T-helper 1 cell treated with Interleukin-12 subunit alpha and Interleukin-12 subunit beta and Interleukin-4 antibody, amounts not matched to agents 30 ng/mL and 1 ng/mL, for 36 hours (primary cell): ENCODE results near the gene SEC14L1. TPM values are rescaled to one million over a fixed set of nuclear protein-coding genes. Genes with fewer than 3 reads are reported as not detected.

Source experiments
- intact Hi-C: fragments of 100-400 bp; cut with micrococcal nuclease; formaldehyde crosslinking; loops from one replicate; pipeline ENCODE4 v1.15.1; 2024
- total RNA-seq: library from RNA; stranded (reverse); gene quantifications from 2 replicates; pipeline ENCODE4 v1.2.3, GENCODE V29; 2022

The SEC14L1 gene
- total RNA-seq, 1 donor from 2014 or later = 98.0 TPM

DNA sequence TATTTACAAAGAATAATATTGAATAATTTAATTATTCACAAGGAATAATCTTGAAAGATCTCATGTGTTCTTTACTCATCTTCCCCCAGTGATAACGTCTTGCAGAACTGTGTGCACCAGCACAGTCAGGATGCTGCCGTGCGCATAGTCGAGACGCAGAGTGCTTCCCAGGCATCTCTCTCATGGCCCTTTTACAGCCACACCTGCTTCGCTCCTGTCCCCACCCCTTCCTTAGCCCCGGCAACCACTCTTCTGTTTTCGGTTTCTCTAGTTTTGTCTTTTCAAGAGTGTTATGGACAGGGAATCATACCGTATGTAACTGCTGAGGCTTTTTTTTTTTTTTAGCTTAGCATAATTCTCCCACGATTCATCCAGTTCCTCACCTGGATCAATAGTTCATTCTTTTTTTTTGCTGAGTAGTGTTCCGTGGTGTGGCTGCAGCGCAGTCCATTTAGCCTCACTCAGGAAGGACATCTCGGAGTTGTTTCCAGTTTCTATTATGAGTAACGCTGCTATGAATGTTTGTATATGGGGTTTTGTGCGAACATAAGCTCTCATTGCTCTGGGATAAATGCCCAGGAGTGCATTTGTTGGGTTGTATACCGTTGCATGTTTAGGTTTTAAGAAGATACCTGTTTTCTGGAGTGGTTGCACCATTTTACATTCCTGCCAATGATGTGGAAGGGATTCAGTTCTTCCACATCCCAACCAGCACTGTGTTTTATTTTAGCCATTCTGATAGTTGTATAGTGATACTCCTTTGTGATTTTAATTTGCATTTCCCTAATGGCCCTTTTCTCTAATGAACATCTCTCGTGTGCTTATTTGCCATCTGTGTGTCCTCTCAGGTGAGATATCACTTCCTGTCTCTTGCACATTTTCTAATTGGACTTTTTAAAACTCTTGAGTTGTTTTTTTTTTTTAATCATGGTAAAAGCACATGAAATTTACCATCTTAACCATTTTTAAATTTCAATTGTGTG, 47.6 kb downstream of the SEC14L1 start:
- intact Hi-C loops = loop anchor here (1.0 to 5.0 kb wide), 3 partner anchors 48 to 100 kb away; partner anchors contain the start of gene SEC14L1

DNA sequence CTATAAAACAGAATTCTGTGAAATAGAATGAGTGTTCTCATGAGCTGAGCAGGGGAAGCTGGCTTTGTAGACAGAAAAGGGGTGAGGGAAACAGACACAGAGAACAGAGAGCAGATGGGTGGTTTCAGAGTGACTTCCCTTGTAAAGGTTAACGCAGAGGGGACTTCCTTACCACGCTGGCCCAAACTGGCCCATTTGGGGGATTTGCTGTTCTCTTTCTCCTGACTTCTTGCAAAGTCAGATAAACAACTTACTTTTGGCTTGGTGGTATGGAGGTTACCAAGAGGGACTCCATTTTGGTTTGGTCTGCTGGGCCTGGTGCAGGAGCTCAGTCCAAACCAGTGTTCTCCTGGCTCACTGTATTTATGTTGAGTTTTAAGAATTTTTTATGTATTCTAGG, 48.4 kb downstream of the SEC14L1 start:
- intact Hi-C loops = loop anchor here (1.0 to 5.0 kb wide), 3 partner anchors 48 to 100 kb away; partner anchors contain the start of gene SEC14L1

DNA sequence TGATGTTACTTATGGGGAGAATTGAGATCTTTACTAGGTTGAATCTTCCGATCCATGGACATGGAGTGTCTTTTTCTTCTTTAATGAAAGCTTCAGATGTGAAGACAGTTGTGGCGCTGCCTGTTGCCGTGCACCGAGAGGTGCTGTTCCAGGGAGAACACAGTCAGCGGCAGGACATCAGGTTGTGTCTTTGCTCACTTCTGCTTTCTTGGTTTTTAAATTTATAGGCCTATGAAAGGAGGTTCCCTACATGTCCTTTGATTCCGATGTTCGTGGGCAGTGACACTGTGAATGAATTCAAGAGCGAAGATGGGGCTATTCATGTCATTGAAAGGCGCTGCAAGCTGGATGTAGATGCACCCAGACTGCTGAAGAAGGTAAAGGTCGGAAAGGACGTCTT, 49.8 kb downstream of the SEC14L1 start:
- intact Hi-C loops = no loop called here

DNA sequence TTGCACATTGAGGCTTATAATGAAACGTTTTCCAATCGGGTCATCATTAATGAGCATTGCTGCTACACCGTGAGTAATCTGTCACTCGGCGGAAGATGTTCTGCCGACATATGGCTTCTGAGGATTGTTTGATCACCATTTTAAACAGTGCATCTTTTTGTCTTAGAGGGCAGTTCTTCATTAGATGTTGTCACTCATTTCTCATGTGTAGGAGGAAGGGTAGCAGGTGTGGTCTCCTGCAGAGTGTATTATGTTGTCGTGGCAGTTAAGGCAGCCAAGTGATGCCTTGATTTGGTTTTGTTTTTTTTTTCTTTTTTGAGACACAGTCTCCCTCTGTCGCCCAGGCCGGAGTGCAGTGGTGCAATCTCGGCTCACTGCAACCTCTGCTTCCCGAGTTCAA, 50.5 kb downstream of the SEC14L1 start:
- intact Hi-C loops = no loop called here

DNA sequence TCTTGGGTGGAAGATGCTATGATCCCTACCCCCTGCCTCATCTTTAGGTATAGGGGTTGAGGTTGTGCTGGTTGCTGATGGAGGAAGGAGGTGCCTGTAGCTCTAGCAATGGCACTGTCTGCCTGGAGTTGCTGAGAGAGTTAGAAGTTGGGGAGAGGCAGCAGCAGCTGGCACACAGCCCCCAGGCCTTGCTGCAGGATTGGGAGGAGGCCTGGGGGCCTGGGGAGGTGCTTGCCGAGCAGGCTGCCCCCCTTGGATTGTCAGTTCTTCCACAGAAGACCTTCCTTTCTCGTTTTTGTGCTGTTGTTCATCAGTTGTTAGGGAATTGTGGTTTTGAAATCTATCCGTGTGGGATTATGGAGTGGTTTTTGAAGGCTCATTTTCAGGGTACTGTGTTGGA, 52.9 kb downstream of the SEC14L1 start:
- intact Hi-C loops = no loop called here

DNA sequence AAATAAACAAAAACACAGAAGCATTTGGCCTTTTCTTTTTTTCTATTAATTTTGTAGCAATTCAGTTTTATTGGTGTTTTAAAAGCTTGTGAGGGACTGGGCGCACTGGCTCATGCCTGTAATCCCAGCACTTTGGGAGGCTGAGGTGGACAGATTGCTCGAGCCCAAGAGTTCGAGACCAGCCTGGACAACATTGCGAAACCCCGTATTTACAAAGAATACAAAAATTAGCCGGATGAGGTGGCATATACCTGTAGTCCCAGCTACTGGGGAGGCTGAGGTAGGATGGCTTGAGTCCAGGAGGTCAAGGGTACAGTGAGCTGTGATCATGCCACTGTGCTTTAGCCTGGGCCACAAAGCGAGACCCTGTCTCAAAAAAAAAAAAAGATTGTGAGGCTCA, 53.4 kb downstream of the SEC14L1 start:
- intact Hi-C loops = no loop called here

DNA sequence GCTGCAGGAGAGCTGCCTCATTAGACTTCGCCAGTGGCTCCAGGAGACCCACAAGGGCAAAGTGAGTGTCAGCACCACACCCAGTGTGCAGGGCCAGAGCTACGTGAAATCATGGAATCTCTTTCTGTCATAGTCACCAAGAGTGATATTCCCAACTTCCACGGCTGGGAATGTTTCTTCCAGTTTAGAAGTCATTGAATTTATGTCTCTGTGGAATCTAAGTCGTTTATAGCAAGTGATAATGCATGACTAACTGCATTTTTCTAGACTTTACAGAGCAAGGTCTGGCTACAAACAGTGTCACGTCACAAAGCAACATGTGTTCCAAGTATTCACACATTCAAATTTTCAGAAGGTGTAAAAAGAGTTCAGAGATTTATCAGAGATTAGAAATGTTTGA, 55.5 kb downstream of the SEC14L1 start:
- intact Hi-C loops = no loop called here

DNA sequence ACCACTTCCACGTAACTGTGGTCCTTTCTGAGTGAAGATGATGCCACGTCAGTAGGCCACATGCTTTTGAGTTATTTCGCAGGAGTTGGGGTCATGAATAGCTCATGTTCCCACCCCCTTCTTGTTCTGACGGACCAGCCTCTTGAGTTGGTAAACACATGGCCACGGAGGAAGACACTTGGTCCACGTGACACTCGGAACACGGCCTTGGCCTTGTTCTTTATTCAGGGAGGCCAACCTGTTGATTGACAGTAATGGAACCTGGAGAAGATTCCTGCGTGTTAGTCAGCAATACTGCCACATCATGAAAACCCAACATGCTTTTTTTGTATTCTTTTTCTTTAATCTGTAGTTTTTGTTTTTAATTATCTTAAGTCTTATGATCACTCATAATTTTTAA, 56.3 kb downstream of the SEC14L1 start:
- intact Hi-C loops = no loop called here

DNA sequence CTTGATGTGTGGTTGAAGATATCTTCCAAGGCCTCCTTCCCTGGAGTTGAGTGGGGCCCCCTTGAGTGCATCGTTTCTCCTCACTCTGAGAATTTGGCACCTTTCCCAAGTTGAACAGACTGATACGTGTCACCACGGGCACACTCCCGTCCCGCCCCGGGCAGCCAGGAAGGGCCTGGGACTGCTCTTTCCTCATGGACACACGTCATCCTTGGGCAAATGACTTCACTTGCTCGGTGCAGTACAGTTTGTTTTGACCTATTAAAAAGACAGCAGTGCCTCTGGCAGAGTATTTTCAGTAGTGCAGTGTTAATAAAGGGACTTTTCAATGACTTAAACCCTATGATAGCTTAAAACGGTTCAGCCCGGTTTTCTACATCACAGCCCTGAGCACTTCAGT, 59.9 kb downstream of the SEC14L1 start:
- intact Hi-C loops = no loop called here

DNA sequence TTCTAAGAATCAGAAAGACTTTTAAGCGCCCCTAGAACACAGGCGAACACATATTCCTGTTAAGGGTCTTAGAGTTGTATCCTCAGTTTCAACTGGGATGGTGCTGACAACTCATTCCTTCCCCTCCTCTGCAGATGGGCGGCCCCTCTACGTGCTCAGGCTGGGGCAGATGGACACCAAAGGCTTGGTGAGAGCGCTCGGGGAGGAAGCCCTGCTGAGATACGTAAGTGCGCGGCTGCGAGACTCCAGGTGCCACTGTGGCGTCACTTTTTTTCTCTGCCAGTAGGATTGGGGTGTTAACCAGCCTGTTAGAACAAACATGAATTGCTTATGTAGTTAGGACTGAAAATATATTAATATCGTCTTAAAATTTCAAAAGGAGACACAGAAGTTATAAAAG, 62.7 kb downstream of the SEC14L1 start:
- intact Hi-C loops = no loop called here

DNA sequence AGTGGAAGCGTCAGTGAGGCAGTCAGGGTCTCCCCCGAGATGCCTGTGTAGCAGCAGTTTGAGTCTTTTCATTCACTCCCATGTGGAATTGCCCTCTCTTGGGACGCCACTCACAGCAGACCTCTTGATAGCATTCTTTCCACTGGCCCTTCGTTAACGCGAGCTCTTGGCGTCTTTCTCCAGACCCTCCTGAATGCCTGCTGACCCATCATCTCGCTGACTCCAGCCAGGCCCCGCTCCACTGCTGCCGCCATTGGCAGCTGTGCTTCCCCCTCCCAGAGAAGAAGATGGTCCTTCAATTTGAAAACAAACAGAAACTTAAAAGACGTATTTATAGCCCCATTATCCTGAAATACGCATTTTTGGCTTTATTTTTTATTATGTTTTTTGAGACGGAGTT, 63.1 kb downstream of the SEC14L1 start:
- intact Hi-C loops = no loop called here

DNA sequence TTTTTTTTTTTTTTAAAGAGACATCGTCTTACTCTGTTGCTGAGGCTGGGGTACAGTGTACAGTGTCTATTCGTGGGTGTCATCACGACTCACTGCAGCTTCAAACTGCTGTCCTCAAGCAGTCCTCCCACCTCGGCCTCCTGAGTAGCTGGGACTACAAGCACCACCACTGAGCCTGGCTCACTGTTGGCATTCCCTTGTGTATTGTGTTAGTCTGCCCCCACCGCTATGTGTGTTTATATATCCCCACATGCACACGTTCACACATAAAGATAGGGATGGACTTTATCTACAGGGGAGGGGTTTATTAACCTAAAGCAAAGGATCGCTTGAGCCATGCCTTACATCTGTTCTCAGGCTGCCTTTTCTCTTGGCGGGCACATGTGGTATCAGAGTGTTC, 63.8 kb downstream of the SEC14L1 start:
- intact Hi-C loops = no loop called here

DNA sequence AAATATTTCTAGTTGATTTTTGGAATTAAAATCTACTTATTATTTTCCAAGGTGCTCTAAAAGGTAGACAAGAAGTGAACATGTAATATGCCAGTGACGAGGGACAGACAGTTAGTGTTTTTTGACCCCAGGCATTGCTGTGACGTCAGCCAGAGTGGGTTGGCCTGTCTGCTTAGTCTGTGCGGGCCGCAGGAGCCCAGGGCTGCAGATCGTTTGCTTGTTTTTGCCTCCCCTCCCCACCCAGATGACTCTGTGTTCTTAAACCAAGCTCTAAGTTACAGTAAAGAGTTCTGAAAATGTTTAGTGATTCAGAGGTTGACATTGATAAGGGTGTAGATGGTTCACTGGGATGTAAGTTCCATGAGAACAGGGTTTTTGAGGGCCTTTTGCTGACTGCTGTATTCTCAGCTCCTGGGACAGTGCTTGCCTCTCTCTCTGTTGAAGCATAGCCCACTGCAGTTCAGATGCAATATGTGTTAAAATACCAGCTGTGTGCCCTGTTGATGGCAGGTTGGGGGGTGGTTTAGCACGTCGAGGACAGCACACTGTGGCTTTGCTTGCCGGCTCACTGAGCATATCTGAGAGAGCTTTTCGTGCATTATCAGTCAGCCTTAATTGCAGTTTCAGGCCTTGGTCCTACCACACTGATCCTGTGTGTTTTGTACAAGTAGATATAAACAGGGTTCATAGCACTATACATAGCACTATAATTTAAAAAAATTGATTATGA, 64.8 kb downstream of the SEC14L1 start:
- intact Hi-C loops = no loop called here

DNA sequence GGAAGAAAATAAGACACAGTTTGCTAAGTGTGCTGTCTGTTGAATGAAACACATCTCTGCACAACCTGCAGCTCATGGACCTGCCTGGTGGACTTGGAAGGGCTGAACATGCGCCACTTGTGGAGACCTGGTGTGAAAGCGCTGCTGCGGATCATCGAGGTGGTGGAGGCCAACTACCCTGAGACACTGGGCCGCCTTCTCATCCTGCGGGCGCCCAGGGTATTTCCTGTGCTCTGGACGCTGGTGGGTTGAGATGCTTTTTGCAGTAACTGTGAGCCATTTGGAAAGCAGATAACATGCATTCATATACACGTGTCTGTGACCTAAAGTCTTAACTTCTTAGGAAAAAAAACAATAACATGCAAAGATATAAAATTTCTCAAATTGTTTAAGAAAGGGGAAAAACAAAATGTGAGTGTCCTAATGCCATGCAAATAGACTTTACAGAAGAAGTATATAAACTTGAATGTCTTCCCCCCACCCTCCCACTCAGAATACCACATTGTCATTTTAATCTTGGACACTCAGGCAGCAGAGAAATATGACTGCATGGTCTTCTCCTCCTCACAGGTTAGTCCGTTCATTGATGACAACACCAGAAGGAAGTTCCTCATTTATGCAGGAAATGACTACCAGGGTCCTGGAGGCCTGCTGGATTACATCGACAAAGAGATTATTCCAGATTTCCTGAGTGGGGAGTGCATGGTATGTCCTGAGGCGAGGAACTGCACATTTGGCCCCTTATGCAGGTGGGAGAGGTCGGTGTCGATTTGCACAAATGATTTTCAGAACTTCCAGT, 65.6 kb downstream of the SEC14L1 start:
- intact Hi-C loops = no loop called here

DNA sequence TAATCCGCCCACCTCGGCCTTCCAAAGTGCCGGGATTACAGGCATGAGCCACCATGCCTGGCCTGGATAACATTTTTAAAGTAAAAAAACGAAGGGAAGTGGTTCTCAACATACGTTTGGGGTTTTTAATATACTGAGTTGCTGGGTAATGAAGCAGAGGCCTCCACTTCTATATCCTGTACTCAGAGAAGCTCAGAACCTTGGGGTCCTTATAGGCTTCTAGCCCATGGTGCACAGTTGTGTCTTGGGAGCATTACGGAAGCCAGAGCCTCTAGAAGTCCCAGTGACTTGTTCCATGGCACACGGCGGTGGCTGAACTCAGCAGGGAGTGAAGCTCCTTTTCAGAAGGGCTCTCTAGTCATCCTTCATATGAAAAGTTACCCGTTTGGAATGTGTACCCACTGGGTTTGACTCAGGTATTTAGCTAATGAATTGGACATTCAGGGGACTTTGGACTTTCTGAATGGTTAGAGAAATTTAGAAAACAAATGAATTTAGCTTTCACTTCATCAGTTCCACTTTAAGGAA, 67.0 kb downstream of the SEC14L1 start:
- intact Hi-C loops = no loop called here

DNA sequence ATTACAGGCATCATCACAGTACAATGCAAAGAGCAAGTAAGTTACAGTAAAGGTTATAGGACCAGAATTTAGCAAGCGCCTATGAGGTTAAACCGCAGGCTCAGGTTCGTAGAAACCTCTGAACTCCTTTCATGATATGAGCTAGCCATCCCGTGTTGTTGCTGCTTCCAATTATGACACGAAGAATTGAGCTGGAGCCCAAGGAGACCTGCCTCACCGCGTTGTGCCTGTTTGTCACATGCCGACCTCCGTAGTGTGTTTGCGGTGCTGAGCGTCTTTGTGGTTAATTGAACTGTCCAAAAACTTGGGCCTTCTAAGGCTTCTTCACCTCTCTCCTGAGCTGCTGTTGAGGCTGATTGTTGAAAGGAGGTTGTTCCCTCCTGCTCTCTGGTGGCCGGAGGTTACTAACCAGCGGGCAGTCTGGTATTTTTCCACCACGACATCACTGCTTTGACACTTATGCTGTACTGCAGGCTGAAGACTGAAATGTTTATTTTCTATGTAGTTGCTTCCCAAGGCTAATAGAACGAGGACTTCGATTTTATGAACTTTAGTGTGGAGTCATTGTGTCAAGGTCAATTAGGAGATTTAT, 67.5 kb downstream of the SEC14L1 start:
- intact Hi-C loops = no loop called here

DNA sequence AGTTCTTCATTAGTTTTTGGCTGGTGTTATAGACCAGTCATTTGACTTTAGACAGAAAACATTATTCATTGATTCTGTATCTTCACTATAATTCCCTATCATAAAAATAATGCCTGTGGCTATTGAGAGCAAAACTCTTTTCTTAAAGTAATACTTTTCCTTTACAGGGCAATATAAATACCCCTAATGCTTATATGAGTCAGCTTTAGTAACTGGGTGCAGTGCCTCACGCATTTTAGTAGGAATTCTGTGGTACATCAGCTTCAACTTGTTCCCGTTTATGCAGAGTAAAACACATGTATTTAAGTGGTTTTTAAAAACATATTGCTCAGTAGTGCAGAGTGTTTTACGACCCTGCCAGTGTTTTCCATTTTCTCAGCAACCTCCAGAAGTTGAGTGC, 68.1 kb downstream of the SEC14L1 start:
- intact Hi-C loops = no loop called here

DNA sequence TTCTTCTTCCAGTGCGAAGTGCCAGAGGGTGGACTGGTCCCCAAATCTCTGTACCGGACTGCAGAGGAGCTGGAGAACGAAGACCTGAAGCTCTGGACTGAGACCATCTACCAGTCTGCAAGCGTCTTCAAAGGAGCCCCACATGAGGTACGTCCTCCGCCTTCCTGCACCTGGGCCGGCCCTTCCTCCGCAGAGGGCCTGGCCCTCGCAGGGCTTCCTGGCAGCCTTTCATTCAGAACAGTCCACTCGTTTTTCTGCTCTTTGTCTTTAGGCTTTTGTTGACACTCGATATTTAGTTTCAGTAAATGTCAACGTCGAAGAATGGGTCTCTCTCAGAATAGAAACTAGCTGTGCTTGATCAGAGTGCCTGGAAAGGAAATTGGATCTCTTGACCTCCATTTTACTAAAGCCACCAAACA, 68.6 kb downstream of the SEC14L1 start:
- intact Hi-C loops = no loop called here

DNA sequence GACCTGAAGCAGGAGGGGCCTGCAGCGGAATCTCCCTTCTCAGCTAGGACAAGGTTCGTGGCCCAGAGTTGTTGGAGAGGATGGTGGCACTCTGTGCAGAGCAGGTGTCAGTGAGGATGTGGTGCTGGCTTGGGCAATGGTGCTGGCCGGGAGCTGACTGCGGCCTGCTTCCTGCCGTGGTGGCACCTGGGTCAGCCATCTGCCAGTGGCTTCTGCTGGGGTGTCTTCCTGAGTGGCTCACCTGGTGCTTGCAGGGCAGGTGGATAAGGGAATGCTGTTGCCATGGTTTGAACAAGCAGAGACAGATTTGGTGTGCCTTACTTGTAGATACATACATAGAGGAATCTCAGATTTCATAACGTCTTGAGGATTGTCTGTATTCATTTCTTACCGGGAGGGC, 69.6 kb downstream of the SEC14L1 start:
- intact Hi-C loops = no loop called here

DNA sequence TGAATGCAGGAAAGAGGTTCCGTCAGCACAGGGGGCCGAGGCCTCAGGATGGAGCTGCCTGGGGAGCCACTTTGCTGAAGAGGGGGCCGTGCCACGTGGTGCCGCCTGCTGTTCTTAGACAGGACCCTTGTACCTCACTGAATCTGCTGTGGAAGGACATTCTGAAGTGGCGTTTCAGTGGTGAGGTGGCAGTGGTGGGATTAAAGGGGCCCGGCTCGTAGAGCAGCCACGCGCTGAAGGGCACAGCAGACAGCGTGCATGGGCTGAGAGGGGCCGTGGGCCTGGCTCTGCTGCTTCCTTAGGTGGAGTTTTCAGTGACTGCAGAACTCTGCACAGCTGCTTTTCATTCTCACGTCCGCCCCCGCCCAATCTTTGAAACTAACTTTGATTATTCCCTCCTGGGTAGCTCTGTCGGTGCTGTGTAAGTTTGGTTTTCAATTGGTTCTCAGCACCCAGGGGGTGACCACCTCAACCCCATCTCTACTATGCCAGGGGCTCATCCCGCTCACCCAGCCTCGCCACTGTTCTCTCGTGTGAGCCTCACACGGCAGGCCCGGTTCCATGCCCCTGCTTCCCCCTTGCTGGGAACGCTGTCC, 70.3 kb downstream of the SEC14L1 start:
- intact Hi-C loops = no loop called here
